Naive thymus-derived CD4-positive, alpha-beta T cell (primary cell): ENCODE data around the gene MRPL38. TPM values are rescaled to one million over a fixed set of nuclear protein-coding genes. Genes with fewer than 3 reads are reported as not detected.

Source experiments
- ATAC-seq: fragments of 150-1000 bp; cut with Tn5 transposase; 2 replicates; pipeline ENCODE4 v1.10.0; 2021; ENCODE audit warnings: mild to moderate bottlenecking, moderate library complexity
- CTCF ChIA-PET: fragments of 350-600 bp; sonication (Branson Sonifier 250); formaldehyde crosslinking; loops from one replicate; lab custom pipeline; 2021; ENCODE audit warnings: antibody characterized with exemption; lab: Charles Lee
- POLR2A ChIA-PET: fragments of 350-600 bp; sonication (Branson Sonifier 250); formaldehyde crosslinking; loops from one replicate; lab custom pipeline; 2021; ENCODE audit warnings: antibody characterized with exemption, inconsistent platforms; lab: Charles Lee
- DNase-seq, 9 donors: peaks; one replicate each; pipeline versions ENCODE4 v3.0.0 to v3.0.0-alpha.2; 2020 to 2022; ENCODE audit warnings: mixed read lengths in 1 of 9
- H3K27ac ChIP-seq: one replicate; pipeline ENCODE4 v1.7.0; 2013; ENCODE audit warnings: mild to moderate bottlenecking, low read depth, low read length, moderate library complexity
- H3K27me3 ChIP-seq, 2 donors: one replicate each; pipeline ENCODE4 v1.7.0; 2013; ENCODE audit warnings: low read length in 2 of 2, mild to moderate bottlenecking in 2 of 2, moderate library complexity in 2 of 2; ENCODE audit not compliant: control insufficient read depth in 2 of 2, insufficient read depth in 2 of 2
- H3K36me3 ChIP-seq, 3 experiments: 1 replicate in 2 of 3; 2 replicates in 1 of 3; pipeline ENCODE4 v1.7.0; 2013; ENCODE audit warnings: low read length in 3 of 3, mild to moderate bottlenecking in 3 of 3, moderate library complexity in 1 of 3; ENCODE audit not compliant: insufficient read depth in 3 of 3, control insufficient read depth in 2 of 3
- H3K4me1 ChIP-seq, 2 donors: one replicate each; pipeline ENCODE4 v1.7.0; 2013; ENCODE audit warnings: low read length in 2 of 2, mild to moderate bottlenecking in 2 of 2, moderate library complexity in 1 of 2; ENCODE audit not compliant: control insufficient read depth in 2 of 2, insufficient read depth in 2 of 2
- H3K4me3 ChIP-seq: 2 replicates; pipeline ENCODE4 v1.7.0; 2013; ENCODE audit warnings: mild to moderate bottlenecking, low read length
- H3K9me3 ChIP-seq, 3 experiments: 1 replicate in 2 of 3; 2 replicates in 1 of 3; pipeline ENCODE4 v1.7.0; 2013; ENCODE audit warnings: low read length in 3 of 3; ENCODE audit not compliant: control insufficient read depth in 2 of 3
- H3K27ac Mint-ChIP-seq, 9 donors: one replicate each; pipeline ENCODE4 v1.8.0; 2020 to 2022; ENCODE audit warnings: mixed read lengths in 9 of 9, mild to moderate bottlenecking in 8 of 9, moderate library complexity in 5 of 9, inconsistent platforms in 2 of 9
- H3K27me3 Mint-ChIP-seq, 5 donors: one replicate each; pipeline ENCODE4 v1.8.0; 2021 to 2022; ENCODE audit warnings: mixed read lengths in 5 of 5, mild to moderate bottlenecking in 1 of 5
- H3K36me3 Mint-ChIP-seq, 5 donors: one replicate each; pipeline ENCODE4 v1.8.0; 2020 to 2022; ENCODE audit warnings: mixed read lengths in 5 of 5, mild to moderate bottlenecking in 3 of 5, inconsistent platforms in 1 of 5
- H3K4me1 Mint-ChIP-seq, 7 donors: one replicate each; pipeline ENCODE4 v1.8.0; 2020 to 2022; ENCODE audit warnings: mixed read lengths in 7 of 7, mild to moderate bottlenecking in 3 of 7, inconsistent platforms in 1 of 7
- H3K4me3 Mint-ChIP-seq, 10 donors: one replicate each; pipeline ENCODE4 v1.8.0; 2020 to 2022; ENCODE audit warnings: mild to moderate bottlenecking in 10 of 10, mixed read lengths in 10 of 10, moderate library complexity in 6 of 10, inconsistent platforms in 2 of 10
- H3K9me3 Mint-ChIP-seq, 11 donors: one replicate each; pipeline ENCODE4 v1.8.0; 2020 to 2022; ENCODE audit warnings: mixed read lengths in 11 of 11, mild to moderate bottlenecking in 4 of 11, inconsistent platforms in 1 of 11, moderate library complexity in 1 of 11
- intact Hi-C, 2 donors: fragments of 100-400 bp; cut with micrococcal nuclease; formaldehyde crosslinking; loops; one replicate each; pipeline ENCODE4 v1.15.1; 2023
- polyA plus RNA-seq, 2 donors: library from polyadenylated mRNA; unstranded; fragments of 300-500 nt; fragmentation: Illumina TruSeq; gene quantifications; one replicate each; pipeline ENCODE4 v1.2.3, GENCODE V29; 2021
- total RNA-seq, 6 experiments: library from RNA in 5 of 6; stranded (reverse) in 5 of 6; gene quantifications; 1 replicate in 5 of 6; 2 replicates in 1 of 6; pipeline ENCODE4 v1.2.3 and lab custom pipeline; 2021 to 2026

Gene MRPL38
- total and polyA plus RNA-seq, 7 experiments from 2014 or later, result 64.6 to 154 (median 101) TPM

DNA sequence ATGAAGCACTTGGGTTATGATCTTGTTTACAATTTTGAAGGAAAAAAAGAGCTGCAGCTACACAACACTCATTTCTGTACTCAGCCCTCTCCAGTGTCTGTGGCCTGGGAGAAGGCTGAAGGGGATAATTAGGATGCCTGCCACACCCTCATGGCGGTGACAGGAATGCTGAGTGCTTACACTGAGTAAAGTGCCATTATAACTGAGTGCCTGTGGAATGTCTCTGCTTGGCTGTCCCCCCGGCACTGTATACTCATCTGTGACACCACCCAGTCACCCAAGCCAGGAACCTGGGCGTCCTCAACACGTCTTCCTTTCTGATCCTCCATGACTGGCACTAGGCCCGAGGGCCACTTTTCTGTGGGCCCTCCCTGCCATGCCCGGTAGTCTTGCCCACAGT is 3.5 kb upstream of the MRPL38 start:
- Mint-ChIP-seq H3K4me1 (peaks cover 2 to 19% (median 16%) of the 10 kb centered on the region in 7 donors), H3K36me3 (peaks cover 0 to 5% (median 0%) of the 10 kb centered on the region in 5 donors), H3K27me3 (no peaks in the 10 kb centered on the region), H3K4me3 (peak overlapping the region in 2 of 10 donors; percentile 1 to 6), H3K27ac (peak overlapping the region in 4 of 9 donors; percentile 8 to 75 (median 62)), H3K9me3 (peaks cover 0 to 4% (median 0%) of the 10 kb centered on the region in 11 donors)
- Histone ChIP-seq H3K27ac (no peak overlapping the region), H3K36me3 (peaks cover 0 to 6% (median 0%) of the 10 kb centered on the region in 3 experiments), H3K9me3 (no peaks in the 10 kb centered on the region), H3K27me3 (no peaks in the 10 kb centered on the region), H3K4me3 (no peak overlapping the region), H3K4me1 (peaks cover 0 to 5% of the 10 kb centered on the region in 2 donors)
- no peak for DNase-seq
- ATAC-seq, result no peak
- intact Hi-C loops, result no loop called here
- ChIA-PET POLR2A (no interaction called here), CTCF (interaction anchor here (0.7 to 5.4 kb wide), 2 partner anchors 18 to 97 kb away, joined by 3 to 33 read pairs; no protein-coding TSS in a partner anchor)

DNA sequence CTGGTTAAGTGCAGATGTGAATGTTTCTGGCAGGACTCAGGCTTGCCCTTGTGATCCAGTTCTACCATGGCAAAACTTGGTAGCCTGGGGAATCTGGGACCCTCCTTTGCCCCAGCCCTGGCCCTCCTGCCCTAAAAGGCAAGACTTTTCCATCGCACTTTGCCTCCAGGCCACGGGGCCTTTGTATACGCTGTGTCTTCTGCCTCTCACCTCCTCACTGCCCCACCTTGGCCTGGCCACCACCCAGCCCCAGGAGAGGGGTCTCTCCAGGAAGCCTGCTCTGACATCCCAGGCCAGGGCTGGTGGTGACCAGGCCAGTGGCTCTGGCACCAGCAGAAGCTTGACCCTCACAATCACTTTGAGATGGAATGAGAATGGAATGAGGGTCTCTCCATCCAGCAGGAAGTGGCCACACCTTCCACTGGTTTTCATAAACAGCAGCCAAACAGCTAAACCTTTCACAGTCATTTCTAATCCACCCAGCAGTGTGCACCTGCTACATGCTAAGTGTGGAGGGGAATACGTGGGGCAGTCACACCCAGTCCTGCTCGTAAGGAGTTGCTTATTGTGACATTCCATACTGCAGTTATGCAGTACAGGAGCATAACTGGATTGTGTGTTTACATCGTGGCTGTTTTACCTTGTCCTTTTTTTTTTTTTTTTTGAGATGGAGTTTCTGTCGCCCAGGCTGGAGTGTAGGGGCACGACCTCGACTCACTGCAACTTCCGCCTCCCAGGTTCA is 1.6 kb upstream of the MRPL38 start:
- Mint-ChIP-seq H3K27ac (peak overlapping the region; percentile 49 to 88 (median 71)), H3K9me3 (peaks cover 0 to 4% (median 0%) of the 10 kb centered on the region in 11 donors), H3K27me3 (no peaks in the 10 kb centered on the region), H3K4me1 (peaks cover 2 to 19% (median 16%) of the 10 kb centered on the region in 7 donors), H3K36me3 (peaks cover 0 to 2% (median 0%) of the 10 kb centered on the region in 5 donors), H3K4me3 (peak overlapping the region; percentile 13 to 69 (median 53))
- intact Hi-C loops, result no loop called here
- ATAC-seq, result no peak
- ChIA-PET CTCF (interaction anchor here (0.6 to 5.4 kb wide), 12 partner anchors 9 to 715 kb away, joined by 3 to 33 read pairs (median 5); partner anchors contain the start of gene TRIM65), POLR2A (interaction anchor here (0.6 to 4.2 kb wide), 10 partner anchors 9 to 248 kb away, joined by 3 to 40 read pairs (median 4); partner anchors contain the start of genes CDK3, FBF1, TRIM65 and WBP2)
- Histone ChIP-seq H3K4me1 (peaks cover 0 to 5% of the 10 kb centered on the region in 2 donors), H3K9me3 (no peaks in the 10 kb centered on the region), H3K36me3 (peaks cover 0 to 12% (median 4%) of the 10 kb centered on the region in 3 experiments), H3K27me3 (no peaks in the 10 kb centered on the region), H3K4me3 (no peak overlapping the region), H3K27ac (no peak overlapping the region)
- no peak for DNase-seq

DNA sequence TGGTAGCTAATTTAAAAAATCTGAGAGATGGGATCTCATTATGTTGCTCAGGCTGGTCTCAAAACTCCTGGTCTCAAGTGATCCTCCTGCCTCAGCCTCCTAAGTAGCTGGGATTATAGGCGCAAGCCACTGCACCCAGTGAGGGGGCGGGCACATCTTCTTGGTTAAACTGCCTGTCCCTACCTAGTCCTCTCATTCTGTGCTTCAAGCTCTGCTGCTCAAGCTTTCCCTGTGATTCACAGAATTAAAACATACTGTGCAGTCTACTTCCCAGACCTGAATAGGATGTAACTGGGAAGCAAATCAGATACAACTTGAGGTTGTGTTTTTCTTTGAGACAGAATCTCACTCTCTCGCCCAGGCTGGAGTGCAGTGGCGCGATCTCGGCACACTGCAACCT is 2.3 kb downstream of the MRPL38 start:
- peaks cover 0 to 7% (median 0%) of the 10 kb centered on the region in 11 donors for H3K9me3 Mint-ChIP-seq
- Histone ChIP-seq H3K36me3 (peaks cover 0 to 49% (median 9%) of the 10 kb centered on the region in 3 experiments), H3K27ac (no peak overlapping the region), H3K4me1 (peaks cover 0 to 5% of the 10 kb centered on the region in 2 donors), H3K27me3 (no peaks in the 10 kb centered on the region), H3K4me3 (no peak overlapping the region), H3K9me3 (no peaks in the 10 kb centered on the region)
- H3K4me1 Mint-ChIP-seq, result peaks cover 3 to 22% (median 11%) of the 10 kb centered on the region in 7 donors
- CTCF ChIA-PET, result interaction anchor here (1.2 to 5.4 kb wide), 3 partner anchors 13 to 111 kb away, joined by 3 to 33 read pairs (median 3); no protein-coding TSS in a partner anchor
- peaks cover 0 to 11% (median 0%) of the 10 kb centered on the region in 5 donors for H3K36me3 Mint-ChIP-seq
- ATAC-seq (no peak), DNase-seq (no peak)
- no peaks in the 10 kb centered on the region for H3K27me3 Mint-ChIP-seq
- intact Hi-C loops, result no loop called here
- POLR2A ChIA-PET, result interaction anchor here (0.8 to 4.2 kb wide), 5 partner anchors 9 to 117 kb away, joined by 3 to 40 read pairs (median 3); partner anchors contain the start of genes UNK and WBP2
- no peak overlapping the region for H3K4me3 Mint-ChIP-seq
- no peak overlapping the region for H3K27ac Mint-ChIP-seq

DNA sequence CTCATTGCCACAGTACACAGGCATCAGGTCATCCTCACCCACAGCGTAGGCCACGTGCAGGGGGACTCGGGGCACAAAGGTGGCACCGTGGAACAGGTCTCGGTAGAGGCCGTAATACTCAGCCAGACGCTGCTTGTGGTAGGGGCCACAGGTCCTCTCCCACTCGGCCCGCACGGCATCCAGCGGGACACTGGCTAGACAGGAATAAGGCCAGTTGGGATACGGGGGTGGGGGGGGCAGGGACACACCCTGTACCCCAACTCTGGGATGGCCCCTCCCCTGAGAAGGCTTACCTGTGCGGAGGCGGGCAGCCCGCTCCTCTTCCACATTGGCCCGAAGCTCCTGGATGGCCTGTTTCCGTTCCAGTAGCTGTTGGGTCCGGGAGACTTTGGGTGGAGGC is 3.0 kb downstream of the MRPL38 start:
- Histone ChIP-seq H3K27ac (no peak overlapping the region), H3K4me1 (peaks cover 0 to 5% of the 10 kb centered on the region in 2 donors), H3K27me3 (no peaks in the 10 kb centered on the region), H3K36me3 (peaks cover 0 to 49% (median 9%) of the 10 kb centered on the region in 3 experiments), H3K9me3 (no peaks in the 10 kb centered on the region), H3K4me3 (no peak overlapping the region)
- Mint-ChIP-seq H3K4me1 (peaks cover 4 to 24% (median 11%) of the 10 kb centered on the region in 7 donors), H3K27ac (peak overlapping the region in 1 of 9 donors; percentile 72), H3K36me3 (peaks cover 0 to 11% (median 0%) of the 10 kb centered on the region in 5 donors), H3K9me3 (peaks cover 0 to 7% (median 0%) of the 10 kb centered on the region in 11 donors), H3K4me3 (no peak overlapping the region), H3K27me3 (no peaks in the 10 kb centered on the region)
- ATAC-seq (no peak), DNase-seq (no peak)
- ChIA-PET POLR2A (interaction anchor here (0.9 to 2.5 kb wide), 4 partner anchors 8 to 48 kb away, joined by 3 to 8 read pairs (median 4); no protein-coding TSS in a partner anchor), CTCF (interaction anchor here (1.2 kb wide), 1 partner anchor 112 kb away, joined by 3 read pairs; no protein-coding TSS in a partner anchor)
- intact Hi-C loops, result no loop called here

DNA sequence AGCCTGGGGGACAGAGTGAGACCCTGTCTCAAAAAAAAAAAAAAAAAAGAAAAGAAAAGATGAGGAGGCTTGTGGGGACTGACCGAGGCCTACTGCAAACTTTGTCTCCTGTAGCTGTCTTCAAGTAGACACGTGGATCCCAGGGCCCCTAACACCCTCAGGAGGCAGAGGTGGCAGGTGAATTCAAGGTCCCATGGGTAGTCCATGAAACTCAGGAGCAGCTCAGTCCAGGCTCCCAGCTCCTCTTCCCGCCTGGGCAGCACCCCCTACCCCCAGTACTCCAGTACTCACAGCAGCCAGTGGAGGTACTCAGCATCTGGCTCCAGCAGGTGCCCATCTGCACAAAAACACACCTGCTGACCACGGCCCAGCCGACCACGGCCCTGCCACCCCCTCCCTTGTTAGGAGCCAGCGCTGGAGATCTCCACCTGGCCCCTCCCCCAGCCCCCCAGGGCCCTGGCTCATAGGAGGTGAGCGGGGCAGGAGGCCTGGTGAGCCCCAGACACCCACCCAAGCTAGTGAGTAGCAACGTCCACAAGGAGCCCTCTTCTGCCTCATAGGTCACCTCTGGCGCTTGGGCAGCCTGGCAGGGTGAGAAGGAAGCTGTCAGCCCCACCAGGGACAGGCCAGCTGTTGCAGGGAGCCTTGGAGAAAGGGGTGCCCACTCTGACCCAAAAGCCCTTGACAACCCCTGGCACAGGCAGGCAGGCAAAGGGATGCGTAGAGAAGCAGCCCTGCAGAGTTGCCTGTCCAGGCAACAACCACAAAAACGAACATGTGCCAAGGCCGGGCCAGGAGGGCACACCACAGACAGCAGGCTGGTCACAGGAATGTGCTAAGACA is 3.8 kb downstream of the MRPL38 start:
- CTCF ChIA-PET, result no interaction called here

More for the DNA sequence above, 3.8 kb downstream of the MRPL38 start:
- Mint-ChIP-seq H3K27me3 (no peaks in the 10 kb centered on the region), H3K36me3 (peaks cover 0 to 11% (median 0%) of the 10 kb centered on the region in 5 donors), H3K27ac (no peak overlapping the region), H3K9me3 (peaks cover 0 to 3% (median 0%) of the 10 kb centered on the region in 11 donors), H3K4me3 (no peak overlapping the region), H3K4me1 (peaks cover under 1 to 20% (median 10%) of the 10 kb centered on the region in 7 donors)
- Histone ChIP-seq H3K4me3 (no peak overlapping the region), H3K4me1 (peaks cover 0 to 5% of the 10 kb centered on the region in 2 donors), H3K27me3 (no peaks in the 10 kb centered on the region), H3K27ac (no peak overlapping the region), H3K36me3 (peaks cover 0 to 49% (median 9%) of the 10 kb centered on the region in 3 experiments), H3K9me3 (no peaks in the 10 kb centered on the region)
- POLR2A ChIA-PET, result interaction anchor here (0.6 to 2.5 kb wide), 10 partner anchors 9 to 431 kb away, joined by 3 to 8 read pairs (median 4); partner anchors contain the start of gene WBP2
- intact Hi-C loops, result no loop called here
- ATAC-seq (no peak), DNase-seq (no peak)
